H1 (cell line): ENCODE data around the gene NUP210L. TPM values are rescaled to one million over a fixed set of nuclear protein-coding genes. Genes with fewer than 3 reads are reported as not detected.

Source experiments
- BRCA1 ChIP-seq: IDR thresholded peaks from 2 replicates; pipeline ENCODE4 v1.6.1; 2012; ENCODE audit warnings: low read depth, low read length, improper control_type of control experiment
- HDAC6 ChIP-seq: IDR thresholded peaks from one replicate; pipeline ENCODE4 v1.7.1; 2012; ENCODE audit warnings: low read depth, mild to moderate bottlenecking, inconsistent platforms, low read length, moderate library complexity
- KDM1A ChIP-seq: fragments of 200-600, 300-600 bp; sonication (generic); IDR thresholded peaks from 2 replicates; pipeline ENCODE4 v1.7.1; 2016; ENCODE audit warnings: mild to moderate bottlenecking, low read length, borderline replicate concordance
- RBBP5 ChIP-seq: IDR thresholded peaks from 2 replicates; pipeline ENCODE4 v1.7.1; 2012; ENCODE audit warnings: low read depth, mild to moderate bottlenecking, inconsistent platforms, low read length, moderate library complexity, borderline replicate concordance
- SIRT6 ChIP-seq: IDR thresholded peaks from one replicate; pipeline ENCODE4 v1.7.1; 2012; ENCODE audit warnings: low read length, inconsistent platforms
- TBP ChIP-seq: IDR thresholded peaks from 2 replicates; pipeline ENCODE4 v1.6.1; 2011; ENCODE audit warnings: low read depth, low read length, improper control_type of control experiment
- polyA plus RNA-seq, 7 experiments: library from polyadenylated mRNA; depleted of rRNA in 3 of 7; stranded (reverse) in 5 of 7; unstranded in 2 of 7; fragments of >200 nt in 5 of 7; fragments of 200-250 nt in 2 of 7; gene quantifications; 1 replicate in 5 of 7; 2 replicates in 1 of 7; 4 replicates in 1 of 7; pipeline versions ENCODE4 v1.2.1 to v1.2.3, GENCODE V29; 2011 to 2013; ENCODE audit warnings: missing spikeins in 2 of 7, mixed read lengths in 2 of 7
- total RNA-seq: library from RNA; stranded (reverse); fragmentation: NEBNext Ultra II Directional; extraction: Animal tissue kit (Norgen Biotek cat#: 25700); gene quantifications from 2 replicates; pipeline ENCODE4 v1.2.1, GENCODE V29; 2021

Gene NUP210L
- total and polyA plus RNA-seq, 2 of the 8 experiments (the other 6 are each of a cell fraction or from before 2014, with no cell fraction given), result not detected

- TF ChIP-seq BRCA1 (no peak), RBBP5 (no peak), SIRT6 (no peak), KDM1A (no peak), TBP (no peak), HDAC6 (no peak)
Observed at GRCh38 chr1:154012129-154012528, 142.7 kb downstream of the NUP210L start (continued).
